Chondrocyte (in vitro differentiated cells): Measurements from ENCODE around the gene CROT. TPM values are rescaled to one million over a fixed set of nuclear protein-coding genes. Genes with fewer than 3 reads are reported as not detected.

Experiments
- DNase-seq: peaks from one replicate; pipeline ENCODE4 v3.0.0; 2021; ENCODE audit warnings: mixed read lengths, low spot score
- H3K27ac Mint-ChIP-seq: one replicate; pipeline ENCODE4 v1.8.0; 2021; ENCODE audit warnings: mild to moderate bottlenecking, moderate library complexity, mixed read lengths; ENCODE audit not compliant: unreplicated experiment
- H3K27me3 Mint-ChIP-seq: 2 replicates; pipeline ENCODE4 v1.8.0; 2021; ENCODE audit warnings: low read depth, mixed read lengths
- H3K36me3 Mint-ChIP-seq: 2 replicates; pipeline ENCODE4 v1.8.0; 2021; ENCODE audit warnings: low read depth, mixed read lengths
- H3K4me1 Mint-ChIP-seq: 2 replicates; pipeline ENCODE4 v1.8.0; 2021; ENCODE audit warnings: low read depth, mild to moderate bottlenecking, mixed read lengths
- H3K4me3 Mint-ChIP-seq: one replicate; pipeline ENCODE4 v1.8.0; 2021; ENCODE audit warnings: mild to moderate bottlenecking, moderate library complexity, mixed read lengths; ENCODE audit not compliant: unreplicated experiment
- H3K9me3 Mint-ChIP-seq: 2 replicates; pipeline ENCODE4 v1.8.0; 2021; ENCODE audit warnings: low read depth, mixed read lengths
- CTCF ChIP-seq: fragments of 200-600 bp; sonication (generic); IDR thresholded peaks from 2 replicates; pipeline ENCODE4 v1.5.0; 2021; ENCODE audit warnings: antibody characterized with exemption, mild to moderate bottlenecking, moderate library complexity
- long read RNA-seq: library from polyadenylated mRNA; stranded (forward); transcript quantifications from one replicate; pipeline ENCODE4 v2.0.0, GENCODE V29; 2021
- total RNA-seq: library from RNA; stranded (reverse); gene quantifications from 3 replicates; pipeline ENCODE4 v1.2.1, GENCODE V29; 2021

The CROT gene
- total RNA-seq: 10.9 to 21.4 TPM (median 12.6 TPM) in 3 replicates
- long read RNA-seq, transcript CROT-201 (18 exons, 3,175 nt): major isoform, 17 of 22 reads
- long read RNA-seq, partial matches to known transcripts: 1 of 22 reads
- long read RNA-seq, other reads (novel, unspliced or antisense): 1 of 22 reads

- Mint-ChIP-seq H3K27ac (peak within 1 kb of the TSS; percentile 92), H3K9me3 (no peaks in the 10 kb centered on the region), H3K27me3 (no peaks in the 10 kb centered on the region), H3K4me3 (peak within 1 kb of the TSS; percentile 87), H3K36me3 (peaks cover 16% of the 10 kb centered on the region), H3K4me1 (peaks cover 31% of the 10 kb centered on the region)
- peak; percentile 98 for DNase-seq
- TF ChIP-seq CTCF: no peak
These were observed at the start of gene CROT for GRCh38 chr7:87345166-87345927. Gene CROT (plus strand): TSS chr7:87345664. CDS start chr7:87349069, 3,405 bp downstream.

- DNase-seq: no peak
- no peak for TF ChIP-seq CTCF
- H3K4me1 Mint-ChIP-seq: no peaks in the 10 kb centered on the region
- peaks cover 7% of the 10 kb centered on the region for H3K27me3 Mint-ChIP-seq
- H3K4me3 Mint-ChIP-seq: no peak overlapping the region
- no peak overlapping the region for H3K27ac Mint-ChIP-seq
- peaks cover 27% of the 10 kb centered on the region for H3K9me3 Mint-ChIP-seq
- H3K36me3 Mint-ChIP-seq: no peaks in the 10 kb centered on the region
These were observed 44.7 kb upstream of the CROT start for GRCh38 chr7:87300756-87301155.

GRCh38 chr7:87310790-87311419, 34.6 kb upstream of the CROT start:
- peaks cover 46% of the 10 kb centered on the region for H3K27me3 Mint-ChIP-seq
- no peaks in the 10 kb centered on the region for H3K9me3 Mint-ChIP-seq
- no peak overlapping the region for H3K4me3 Mint-ChIP-seq
- no peak for TF ChIP-seq CTCF
- DNase-seq: no peak
- no peaks in the 10 kb centered on the region for H3K4me1 Mint-ChIP-seq
- H3K27ac Mint-ChIP-seq: no peak overlapping the region
- no peaks in the 10 kb centered on the region for H3K36me3 Mint-ChIP-seq

- Mint-ChIP-seq H3K36me3 (no peaks in the 10 kb centered on the region), H3K4me3 (no peak overlapping the region), H3K4me1 (peaks cover 6% of the 10 kb centered on the region), H3K9me3 (no peaks in the 10 kb centered on the region), H3K27ac (no peak overlapping the region), H3K27me3 (peaks cover 32% of the 10 kb centered on the region)
- no peak for DNase-seq
- peak; percentile 97 for TF ChIP-seq CTCF
These were observed 33.1 kb upstream of the CROT start for GRCh38 chr7:87312215-87312865.

- peaks cover 9% of the 10 kb centered on the region for H3K9me3 Mint-ChIP-seq
- H3K4me1 Mint-ChIP-seq: peaks cover 10% of the 10 kb centered on the region
- no peak overlapping the region for H3K4me3 Mint-ChIP-seq
These were observed 29.3 kb upstream of the CROT start for GRCh38 chr7:87316097-87316700.

More at GRCh38 chr7:87316097-87316700, 29.3 kb upstream of the CROT start:
- H3K27me3 Mint-ChIP-seq: peaks cover 5% of the 10 kb centered on the region
- H3K36me3 Mint-ChIP-seq: no peaks in the 10 kb centered on the region
- TF ChIP-seq CTCF: no peak
- no peak overlapping the region for H3K27ac Mint-ChIP-seq
- no peak for DNase-seq
